ENCODE measurements around the gene IL16. TPM values are rescaled to one million over a fixed set of nuclear protein-coding genes. Genes with fewer than 3 reads are reported as not detected.
"Not testable (repeated sequence)": the region's sequence is repeated elsewhere in the genome, so short reads cannot be mapped to it uniquely, and the experiment has no call there.

The IL16 gene
- total RNA-seq, 4 donors from 2014 or later, result 9.7 to 15.2 (median 10.9) TPM

DNA sequence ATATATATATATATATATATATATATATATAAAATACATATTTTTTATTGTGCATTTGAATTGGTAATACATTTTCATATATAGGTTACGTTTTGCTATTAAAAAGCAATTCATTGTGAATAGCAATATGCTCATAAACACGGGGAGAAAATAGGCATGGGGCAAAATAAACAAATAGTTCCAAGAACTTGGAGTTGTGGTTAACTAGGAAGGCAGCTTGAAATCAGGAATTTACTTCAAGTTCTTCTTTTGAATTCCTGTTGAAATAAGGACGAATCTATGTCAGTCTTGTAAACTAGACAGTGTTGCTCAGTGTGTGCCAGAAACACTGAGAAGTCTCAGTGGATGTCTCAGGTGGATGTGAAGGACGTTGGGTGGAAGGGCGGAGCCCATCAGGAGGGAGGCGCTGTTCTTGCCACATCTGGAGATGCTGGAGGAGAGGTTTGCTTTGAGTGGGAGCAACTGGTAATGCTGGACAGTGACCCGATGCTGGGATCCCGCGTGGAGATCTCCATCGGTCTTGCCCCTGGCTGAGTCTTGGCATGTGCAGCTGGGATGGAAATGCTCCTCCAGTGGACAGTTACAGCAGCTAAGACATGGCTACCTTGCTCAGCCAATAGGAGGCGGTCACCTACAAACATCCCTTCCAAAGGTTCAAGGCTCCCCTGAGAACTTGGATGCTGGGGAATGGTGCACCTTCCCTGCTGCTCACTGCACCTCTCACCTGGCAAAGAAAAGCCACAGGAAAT is 2.5 kb downstream of the IL16 start:
- WGBS, 2 donors, result 80 to 85% methylated on average over 10 to 11 of the region's 11 CpGs
- peak in 1 of 2 donors; percentile 8 for DNase-seq (ENCODE audit: low spot score in 2 of 2)
- intact Hi-C loops (cut with DNase I; ENCODE audit: low total_unique reads), result no loop called here
- TF ChIP-seq POLR2A (IDR thresholded peaks at IDR 0.05), result no peak
- TF ChIP-seq, protein P1, sequence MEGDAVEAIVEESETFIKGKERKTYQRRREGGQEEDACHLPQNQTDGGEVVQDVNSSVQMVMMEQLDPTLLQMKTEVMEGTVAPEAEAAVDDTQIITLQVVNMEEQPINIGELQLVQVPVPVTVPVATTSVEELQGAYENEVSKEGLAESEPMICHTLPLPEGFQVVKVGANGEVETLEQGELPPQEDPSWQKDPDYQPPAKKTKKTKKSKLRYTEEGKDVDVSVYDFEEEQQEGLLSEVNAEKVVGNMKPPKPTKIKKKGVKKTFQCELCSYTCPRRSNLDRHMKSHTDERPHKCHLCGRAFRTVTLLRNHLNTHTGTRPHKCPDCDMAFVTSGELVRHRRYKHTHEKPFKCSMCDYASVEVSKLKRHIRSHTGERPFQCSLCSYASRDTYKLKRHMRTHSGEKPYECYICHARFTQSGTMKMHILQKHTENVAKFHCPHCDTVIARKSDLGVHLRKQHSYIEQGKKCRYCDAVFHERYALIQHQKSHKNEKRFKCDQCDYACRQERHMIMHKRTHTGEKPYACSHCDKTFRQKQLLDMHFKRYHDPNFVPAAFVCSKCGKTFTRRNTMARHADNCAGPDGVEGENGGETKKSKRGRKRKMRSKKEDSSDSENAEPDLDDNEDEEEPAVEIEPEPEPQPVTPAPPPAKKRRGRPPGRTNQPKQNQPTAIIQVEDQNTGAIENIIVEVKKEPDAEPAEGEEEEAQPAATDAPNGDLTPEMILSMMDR (IDR thresholded peaks at IDR 0.05), result no peak
- H3K4me3 ChIP-seq (ENCODE audit: low read depth, poor library complexity, severe bottlenecking), result no peak overlapping the region

DNA sequence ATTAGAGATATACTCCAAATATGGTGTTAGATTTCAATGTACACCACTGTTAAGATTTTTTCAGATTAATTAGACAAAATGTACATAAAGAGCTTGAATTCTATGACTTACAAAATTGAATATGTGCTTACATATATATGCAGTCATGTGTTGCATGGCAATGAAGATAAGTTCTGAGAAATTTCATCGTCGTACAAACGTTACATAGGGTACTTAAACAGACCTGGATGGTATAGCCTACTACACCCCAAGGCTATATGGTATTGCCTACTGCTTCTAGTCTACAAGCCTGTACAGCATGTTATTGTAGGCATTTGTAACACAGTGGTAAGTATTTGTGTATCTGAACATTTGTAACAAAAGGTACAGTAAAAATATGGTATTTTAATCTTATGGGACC is 9.3 kb downstream of the IL16 start:
- intact Hi-C loops (cut with DNase I; ENCODE audit: low total_unique reads), result no loop called here
- DNase-seq (ENCODE audit: low spot score in 2 of 2), result no peak
- TF ChIP-seq POLR2A (IDR thresholded peaks at IDR 0.05), result no peak
- TF ChIP-seq, protein P1 (IDR thresholded peaks at IDR 0.05), result no peak
- 80 to 89% methylated on average over 3 of the region's 3 CpGs for WGBS, 2 donors
- no peak overlapping the region for H3K4me3 ChIP-seq (ENCODE audit: low read depth, poor library complexity, severe bottlenecking)

DNA sequence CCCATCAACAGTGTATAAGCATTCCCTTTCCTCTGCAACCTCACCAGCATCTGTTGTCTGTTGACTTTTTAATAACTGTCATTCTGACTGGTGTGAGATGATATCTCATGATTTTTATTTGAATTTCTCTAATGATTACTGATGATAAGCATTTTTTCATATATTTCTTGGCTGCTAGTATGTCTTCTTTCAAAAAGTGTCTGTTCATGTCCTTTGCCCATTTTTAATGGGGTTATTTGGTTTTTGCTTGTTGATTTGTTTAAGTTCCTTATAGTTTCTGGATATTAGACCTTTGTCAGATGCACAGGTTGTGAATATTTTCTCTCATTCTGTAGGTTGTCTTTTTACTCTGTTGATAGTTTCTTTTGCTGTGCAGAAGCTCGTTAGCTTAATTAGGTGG is 11.3 kb downstream of the IL16 start:
- intact Hi-C loops (cut with DNase I; ENCODE audit: low total_unique reads), result not testable (repeated sequence)

DNA sequence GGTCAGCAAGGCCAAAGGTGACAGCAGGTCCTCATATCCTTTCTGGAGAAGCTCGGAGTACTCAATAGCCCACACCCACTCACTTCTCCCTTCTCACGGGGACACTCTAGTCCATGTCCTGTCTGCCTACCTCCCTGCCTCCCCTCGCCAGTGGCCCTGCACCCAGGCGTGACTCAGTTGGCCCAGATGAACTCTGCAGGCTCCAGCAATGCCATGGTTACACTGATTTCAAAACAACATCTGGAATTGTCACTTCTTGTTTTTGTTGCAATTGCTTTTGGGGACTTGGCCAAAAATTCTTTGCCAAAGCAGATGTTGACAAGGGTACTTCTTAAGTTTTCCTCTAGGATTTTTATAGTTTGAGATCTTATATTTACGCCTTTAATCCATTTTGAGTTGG is 13.0 kb downstream of the IL16 start:
- intact Hi-C loops (cut with DNase I; ENCODE audit: low total_unique reads), result no loop called here
- no peak for TF ChIP-seq POLR2A (IDR thresholded peaks at IDR 0.05)
- TF ChIP-seq, protein P1 (IDR thresholded peaks at IDR 0.05), result no peak
- WGBS, 2 donors, result 39 to 49% methylated on average over 5 of the region's 5 CpGs
- H3K4me3 ChIP-seq (ENCODE audit: low read depth, poor library complexity, severe bottlenecking), result no peak overlapping the region
- DNase-seq (ENCODE audit: low spot score in 2 of 2), result peak in 1 of 2 donors; percentile 44

More for the DNA sequence above, 11.3 kb downstream of the IL16 start:
- not testable (repeated sequence) for DNase-seq (ENCODE audit: low spot score in 2 of 2); H3K4me3 ChIP-seq (ENCODE audit: low read depth, poor library complexity, severe bottlenecking)
- 71 to 90% methylated on average over 1 of the region's 1 CpG for WGBS, 2 donors

DNA sequence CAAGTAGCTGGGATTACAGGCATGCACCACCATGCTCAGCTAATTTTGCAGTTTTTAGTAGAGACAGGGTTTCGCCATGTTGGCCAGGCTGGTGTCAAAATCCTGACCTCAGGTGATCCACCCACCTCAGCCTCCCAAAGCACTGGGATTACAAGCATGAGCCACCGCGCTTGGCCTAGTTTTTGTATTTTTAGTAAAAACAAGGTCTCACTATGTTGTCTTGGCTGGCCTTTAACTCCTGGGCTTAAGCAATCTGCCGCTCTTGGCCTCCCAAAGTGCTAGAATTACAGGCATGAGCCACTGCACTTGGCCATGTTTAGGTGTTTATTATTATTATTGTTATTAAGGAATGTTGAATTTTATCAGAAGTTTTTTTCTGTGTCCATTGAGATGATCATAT is 14.7 kb downstream of the IL16 start:
- H3K4me3 ChIP-seq (ENCODE audit: low read depth, poor library complexity, severe bottlenecking), result no peak overlapping the region
- DNase-seq (ENCODE audit: low spot score in 2 of 2), result peak in 1 of 2 donors; percentile 41
- WGBS, 2 donors, result 70 to 79% methylated on average over 4 of the region's 4 CpGs
- no peak for TF ChIP-seq POLR2A (IDR thresholded peaks at IDR 0.05)
- TF ChIP-seq, protein P1 (IDR thresholded peaks at IDR 0.05), result no peak
- intact Hi-C loops (cut with DNase I; ENCODE audit: low total_unique reads), result no loop called here

DNA sequence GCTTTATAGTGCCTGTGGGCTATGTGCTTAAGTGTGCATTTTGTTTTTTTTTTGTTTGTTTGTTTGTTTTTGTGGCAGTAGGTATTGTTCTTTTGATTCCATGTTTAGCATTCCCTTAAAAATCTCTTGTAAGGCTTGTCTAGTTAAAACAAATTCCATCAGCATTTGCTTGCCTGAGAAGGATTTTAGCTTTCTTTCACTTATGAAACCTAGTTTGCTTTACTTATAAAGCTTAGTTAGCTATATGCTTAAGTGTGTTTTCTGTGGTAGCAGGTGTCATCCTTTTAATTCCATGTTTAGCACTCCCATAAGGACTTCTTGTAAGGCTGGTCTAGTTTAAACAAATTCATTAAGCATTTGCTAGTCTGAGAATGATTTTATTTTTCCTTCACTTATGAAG is 17.3 kb downstream of the IL16 start:
- no peak overlapping the region for H3K4me3 ChIP-seq (ENCODE audit: low read depth, poor library complexity, severe bottlenecking)
- DNase-seq (ENCODE audit: low spot score in 2 of 2), result no peak
- TF ChIP-seq, protein P1 (IDR thresholded peaks at IDR 0.05), result no peak
- TF ChIP-seq POLR2A (IDR thresholded peaks at IDR 0.05), result no peak
- intact Hi-C loops (cut with DNase I; ENCODE audit: low total_unique reads), result no loop called here
